HG03565 (cell line): Measurements from ENCODE around the gene STATH.
"Not testable (repeated sequence)": the region's sequence is repeated elsewhere in the genome, so short reads cannot be mapped to it uniquely, and the experiment has no call there.

Source experiments
- ATAC-seq: cut with Tn5 transposase; IDR thresholded peaks from one replicate; pipeline ENCODE4 v1.9.1; 2021; ENCODE audit warnings: mild to moderate bottlenecking, moderate library complexity; ENCODE audit not compliant: unreplicated experiment

The STATH gene, protein sequence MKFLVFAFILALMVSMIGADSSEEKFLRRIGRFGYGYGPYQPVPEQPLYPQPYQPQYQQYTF

DNA sequence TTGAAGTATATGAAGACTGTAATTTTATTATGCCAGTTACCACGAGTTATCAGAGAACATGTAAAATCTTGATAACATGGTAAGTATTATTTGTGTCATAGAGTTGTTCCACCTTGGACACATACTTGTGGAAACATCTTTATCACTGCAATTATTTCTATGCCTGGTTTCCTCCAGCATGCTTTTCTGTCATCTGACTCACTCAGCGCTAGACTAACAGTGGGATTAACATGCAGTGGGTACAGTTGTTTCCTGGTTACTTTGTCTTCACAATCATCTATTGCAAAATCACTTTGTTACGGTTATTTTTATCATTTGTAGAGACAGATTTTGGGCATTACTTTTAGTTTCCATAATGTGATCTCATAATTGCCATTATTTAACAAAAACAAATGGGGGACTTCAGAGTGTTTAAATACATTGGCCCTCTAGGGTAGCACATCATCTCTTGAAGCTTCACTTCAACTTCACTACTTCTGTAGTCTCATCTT lies at the start of gene STATH:
Gene STATH (plus strand): TSS at position 441 of the 491 bp plus-strand sequence. CDS start 2,472 bp downstream, outside the sequence.
- no peak for ATAC-seq

DNA sequence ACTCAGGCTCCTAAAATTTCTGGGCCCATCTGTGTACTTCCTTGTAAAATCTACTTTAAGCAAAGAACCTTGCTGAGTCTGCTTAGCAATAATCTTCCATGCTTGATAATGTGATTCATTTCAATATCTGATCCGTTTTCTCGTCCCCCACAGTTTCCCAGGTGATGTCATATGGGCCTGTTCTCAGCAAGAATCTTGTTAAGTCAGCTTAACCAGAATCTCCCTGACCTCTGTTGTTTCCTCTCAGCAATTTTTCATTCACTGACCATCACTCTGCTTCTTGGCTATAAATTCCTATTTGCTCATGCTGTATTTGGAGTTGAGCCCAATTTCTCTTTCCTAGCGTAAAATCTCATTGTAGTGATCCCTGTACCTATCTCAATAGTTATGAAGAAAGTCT lies 44.2 kb upstream of the STATH start:
- ATAC-seq, result no peak

DNA sequence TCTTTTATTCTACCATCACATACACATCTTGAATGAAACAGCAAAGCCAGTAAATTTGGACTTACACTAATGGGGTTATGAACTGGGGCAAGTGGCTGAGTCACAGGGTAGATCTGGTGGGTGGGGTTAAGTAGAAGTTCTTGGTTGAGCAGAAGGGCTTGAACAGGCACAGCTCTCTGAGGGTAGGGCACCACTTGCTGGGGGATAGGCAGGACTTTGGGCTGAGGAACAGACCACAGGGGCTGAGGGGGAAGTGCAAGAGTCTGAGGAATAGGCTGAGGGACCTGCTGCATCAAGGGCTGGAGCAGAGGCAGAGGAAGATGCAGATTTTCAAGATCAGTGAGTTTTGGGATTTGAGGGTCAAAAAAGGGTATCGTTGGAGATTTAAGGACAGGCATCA lies 38.6 kb upstream of the STATH start:
- ATAC-seq, result no peak

DNA sequence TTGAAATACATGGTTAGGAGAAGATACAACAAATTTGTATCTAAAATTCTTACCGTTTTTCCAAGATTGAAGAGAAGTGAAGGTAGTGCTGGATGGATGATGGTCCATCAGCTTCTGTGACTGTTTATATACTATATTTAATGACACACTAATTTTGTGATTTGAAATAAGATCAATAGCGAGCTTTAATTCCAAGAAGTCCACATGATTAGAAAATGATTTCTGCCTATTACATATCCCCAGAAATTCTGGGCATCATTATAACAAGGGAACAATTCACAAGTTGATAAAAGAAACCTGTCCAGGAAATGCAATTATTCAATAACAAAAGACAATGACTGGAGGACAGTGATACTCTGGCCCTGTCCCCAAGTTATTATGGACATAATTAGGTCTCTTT lies 30.1 kb upstream of the STATH start, which contains the start of gene CSN2:
Gene CSN2 (minus strand): TSS at position 101 of the 400 bp plus-strand sequence. CDS start 4,733 bp downstream, outside the sequence.
- ATAC-seq, result no peak

DNA sequence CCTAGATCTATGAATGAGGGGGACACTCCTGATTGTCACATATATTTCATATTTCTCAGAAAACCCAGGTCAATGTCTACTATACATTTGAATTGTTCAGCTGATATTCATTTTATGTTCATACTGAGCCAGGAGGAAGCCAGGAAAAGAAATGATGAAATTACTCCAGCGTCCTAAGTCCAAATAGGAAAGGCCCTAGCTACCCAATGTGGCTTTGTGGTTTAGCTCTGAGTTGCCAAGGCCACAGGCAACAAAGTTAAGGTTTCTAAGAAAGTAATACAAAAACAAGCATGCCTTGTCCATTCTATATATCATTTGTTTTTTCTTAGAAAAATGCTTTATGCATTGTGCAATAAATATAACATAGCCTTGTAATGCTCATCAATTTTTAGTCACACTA lies 25.7 kb upstream of the STATH start:
- ATAC-seq, result no peak

DNA sequence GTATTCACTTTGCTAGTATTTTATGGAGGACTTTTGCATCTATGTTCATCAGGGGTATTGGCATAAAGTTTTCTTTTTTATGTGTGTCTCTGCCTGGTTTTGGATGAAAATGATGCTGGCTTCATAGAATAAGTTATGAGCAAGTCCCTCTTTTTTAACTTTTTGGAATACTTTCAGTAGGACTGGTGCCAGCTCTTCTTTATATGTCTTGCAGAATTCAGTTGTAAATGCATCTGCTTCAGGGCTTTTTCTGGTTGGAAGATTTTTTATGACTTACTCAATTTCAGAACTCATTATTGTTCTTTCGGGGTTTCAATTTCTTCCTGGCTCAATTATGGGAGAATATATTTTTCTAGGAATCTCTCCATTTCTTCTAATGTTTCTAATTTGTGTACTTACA lies 21.1 kb upstream of the STATH start:
- no peak for ATAC-seq

DNA sequence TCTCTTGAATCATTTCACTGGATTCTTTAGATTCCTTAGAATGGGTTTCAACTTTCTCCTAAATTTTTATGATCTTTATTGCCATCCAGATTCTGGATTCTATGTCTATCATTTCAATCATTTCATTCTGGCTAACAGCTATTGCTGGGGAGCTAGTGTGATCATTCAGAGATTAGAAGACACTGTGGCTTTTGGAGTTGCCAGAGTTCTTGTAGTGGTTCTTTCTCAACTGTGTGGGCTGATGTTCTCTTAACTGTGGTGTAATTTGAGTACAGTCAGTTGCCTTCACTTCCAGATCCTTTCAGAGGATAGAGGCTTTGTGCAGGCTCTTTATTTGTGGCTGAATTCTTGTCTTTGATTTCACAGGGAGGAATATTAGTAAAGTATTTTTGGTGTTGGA lies 18.2 kb upstream of the STATH start:
- no peak for ATAC-seq

DNA sequence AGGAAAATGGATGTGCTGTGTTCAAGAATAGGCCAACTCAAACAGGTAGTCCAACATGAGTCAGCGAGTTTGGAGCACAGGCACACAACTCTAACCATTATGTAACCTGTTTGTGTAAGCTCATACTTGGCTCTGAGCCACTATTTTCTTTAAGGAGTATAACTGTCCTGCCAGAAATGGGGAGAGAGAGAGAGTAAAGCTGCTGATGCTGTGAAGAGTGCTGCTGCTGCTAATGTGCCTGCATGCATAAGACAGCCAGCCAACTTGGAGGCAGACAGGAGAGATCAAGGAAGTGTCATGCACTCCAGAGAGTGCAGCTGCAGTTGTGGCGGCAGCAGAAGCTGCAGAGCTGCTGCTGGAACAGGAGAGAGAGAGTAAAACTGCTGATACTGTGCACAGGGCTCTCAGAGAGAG lies 11.7 kb upstream of the STATH start:
- peak; percentile 42 for ATAC-seq

DNA sequence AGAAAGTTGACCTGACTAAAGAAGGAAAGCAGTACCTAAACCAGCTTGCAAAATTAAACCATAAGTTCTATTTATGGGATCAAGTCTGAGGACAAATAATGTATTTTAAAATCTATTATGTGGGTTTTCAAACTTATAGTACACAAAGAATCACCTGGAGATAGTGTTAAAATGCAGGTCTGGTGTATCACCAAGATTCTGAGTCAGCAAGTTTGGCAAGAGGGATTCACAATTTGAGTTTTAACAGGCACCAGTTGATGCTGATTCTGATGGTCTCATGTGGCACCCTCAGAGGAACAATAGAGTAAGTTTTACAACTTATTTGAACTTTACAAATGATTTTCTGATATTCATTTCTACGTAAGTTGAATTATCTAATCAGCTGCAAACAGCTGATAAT lies 9.1 kb upstream of the STATH start:
- no peak for ATAC-seq

DNA sequence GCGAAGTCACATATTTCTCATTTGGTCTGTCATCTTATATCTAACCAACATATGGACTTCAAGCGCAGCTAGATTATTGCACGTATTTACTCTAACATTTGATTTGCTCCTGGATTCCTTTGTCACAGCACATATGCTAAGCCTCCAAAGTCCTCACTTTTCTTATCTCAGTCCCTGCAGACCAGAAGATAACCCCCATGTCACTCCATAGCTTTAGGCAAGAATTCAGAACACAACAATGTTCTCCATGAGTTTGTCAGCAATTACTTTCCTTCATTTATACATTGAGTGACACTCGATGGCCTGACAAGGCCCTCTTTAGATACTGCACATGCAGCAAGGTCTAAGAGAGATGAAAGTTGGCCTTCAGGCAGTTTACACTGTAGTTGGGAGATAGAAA lies 4.8 kb upstream of the STATH start:
- ATAC-seq, result no peak

DNA sequence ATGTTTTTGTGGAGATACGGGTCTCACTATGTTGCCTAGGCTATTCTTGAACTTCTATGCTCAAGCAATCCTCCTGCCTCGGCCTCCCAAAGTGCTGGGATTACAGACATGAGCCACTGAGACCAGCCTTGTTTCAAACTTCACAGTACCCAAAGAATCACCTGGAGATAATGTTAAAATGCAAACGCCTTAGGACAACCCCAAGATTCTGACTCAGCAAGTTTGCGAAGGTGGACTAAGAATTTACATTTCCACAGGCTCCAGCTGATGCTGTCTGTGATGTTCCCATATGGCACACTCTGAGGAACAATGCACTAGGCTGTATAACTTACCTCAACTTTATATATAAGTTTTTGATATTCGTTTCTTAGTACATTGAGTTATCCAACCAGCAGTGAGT lies 984 bp upstream of the STATH start:
- ATAC-seq, result no peak

DNA sequence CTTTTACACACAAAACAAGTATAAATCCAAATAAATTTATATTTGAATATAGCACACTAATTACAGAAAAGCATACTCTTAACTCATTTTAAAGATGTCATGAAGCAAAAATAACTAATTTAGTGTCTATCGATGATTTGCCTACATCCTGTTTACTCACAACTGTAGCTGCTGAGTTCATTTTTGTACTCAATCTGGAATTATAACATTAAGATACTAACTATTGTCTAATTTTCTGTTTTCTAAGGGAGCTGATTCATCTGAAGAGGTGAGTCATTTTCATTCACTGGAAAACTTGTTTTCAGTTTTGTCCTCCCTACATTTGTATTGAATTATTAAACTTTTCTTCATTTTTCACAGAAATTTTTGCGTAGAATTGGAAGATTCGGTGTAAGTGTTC lies 3.7 kb downstream of the STATH start:
- ATAC-seq, result peak; percentile 49

DNA sequence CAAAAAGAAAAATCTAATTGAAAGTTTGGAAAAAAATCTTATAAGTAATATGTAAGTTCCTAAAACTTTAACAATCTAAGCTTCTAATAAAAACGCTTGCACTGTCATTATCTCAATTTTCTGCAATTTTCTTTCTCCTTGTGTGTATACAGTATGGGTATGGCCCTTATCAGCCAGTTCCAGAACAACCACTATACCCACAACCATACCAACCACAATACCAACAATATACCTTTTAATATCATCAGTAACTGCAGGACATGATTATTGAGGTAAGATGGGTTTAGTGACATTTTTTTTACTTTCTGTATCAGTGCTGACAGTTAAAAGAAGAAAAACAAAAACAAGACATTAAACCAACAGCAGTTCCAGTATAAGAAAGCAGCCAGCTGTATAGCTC lies 4.9 kb downstream of the STATH start:
- ATAC-seq, result no peak

DNA sequence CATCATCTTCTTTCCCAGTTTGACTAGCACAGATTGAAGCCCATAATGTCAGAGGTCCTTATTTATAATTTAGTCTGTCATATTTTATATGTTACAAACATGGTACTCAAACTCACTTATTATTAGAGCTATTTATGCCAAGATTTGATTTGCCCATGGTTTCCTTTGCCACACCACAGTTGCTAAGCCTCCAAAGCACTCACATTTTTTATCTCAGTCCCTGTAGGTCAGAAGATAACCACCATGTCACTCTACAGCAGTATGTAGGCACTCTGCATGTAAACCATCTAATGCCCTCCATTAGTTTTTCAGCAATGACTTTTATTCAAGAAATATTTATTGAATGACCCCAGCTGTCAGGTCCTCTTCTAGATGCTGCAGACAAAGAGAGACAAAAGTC lies 6.7 kb downstream of the STATH start:
- ATAC-seq, result no peak

DNA sequence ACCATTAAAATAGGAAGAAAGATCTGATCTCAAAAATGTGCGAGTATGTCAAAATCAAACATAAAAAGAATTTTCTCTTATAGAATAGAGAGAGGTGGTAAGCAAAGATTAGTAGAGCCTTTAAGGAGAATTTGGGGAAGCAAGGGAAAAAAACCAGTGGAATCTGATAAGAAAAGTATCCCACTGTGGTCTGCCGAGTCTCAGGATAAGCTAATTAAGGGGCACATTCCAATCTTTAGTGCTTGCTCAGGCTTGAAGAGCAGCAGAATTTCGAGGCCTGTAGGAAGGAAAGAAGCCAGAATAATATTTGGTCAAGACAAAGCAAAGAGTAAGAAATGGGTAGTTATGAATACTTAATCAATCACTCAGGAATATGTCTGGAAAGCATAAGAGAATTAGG lies 13.0 kb downstream of the STATH start:
- ATAC-seq, result no peak

DNA sequence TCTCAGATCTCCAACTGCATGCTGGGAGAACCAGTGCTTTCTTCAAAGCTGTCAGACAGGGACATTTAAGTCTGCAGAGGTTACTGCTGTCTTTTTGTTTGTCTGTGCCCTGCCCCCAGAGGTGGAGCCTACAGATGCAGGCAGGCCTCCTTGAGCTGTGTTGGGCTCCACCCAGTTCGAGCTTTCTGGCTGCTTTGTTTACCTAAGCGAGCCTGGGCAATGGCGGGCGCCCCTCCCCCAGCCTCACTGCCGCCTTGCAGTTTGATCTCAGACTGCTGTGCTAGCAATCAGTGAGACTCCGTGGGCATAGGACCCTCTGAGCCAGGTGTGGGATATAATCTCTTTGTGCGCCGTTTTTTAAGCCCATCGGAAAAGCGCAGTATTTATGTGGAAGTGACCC lies 23.2 kb downstream of the STATH start:
- ATAC-seq, result not testable (repeated sequence)

DNA sequence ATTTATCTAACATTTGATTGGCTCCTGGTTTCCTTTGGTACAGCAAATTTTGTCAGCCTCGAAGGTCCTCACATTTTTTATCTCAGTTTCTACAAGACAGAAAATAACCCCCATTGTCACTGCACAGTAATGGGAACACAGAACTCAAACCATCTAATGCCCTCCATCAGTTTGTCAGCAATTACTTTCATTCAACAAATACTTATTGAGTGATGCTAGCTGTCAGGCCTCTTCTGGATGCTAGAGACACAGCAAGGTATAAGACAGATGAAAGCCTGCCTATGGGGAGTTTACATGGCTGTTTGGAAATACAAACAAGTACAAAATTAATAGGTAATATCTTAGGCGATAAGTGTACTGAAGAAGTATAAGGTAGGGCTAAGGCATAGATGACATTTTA lies 27.5 kb downstream of the STATH start:
- no peak for ATAC-seq

DNA sequence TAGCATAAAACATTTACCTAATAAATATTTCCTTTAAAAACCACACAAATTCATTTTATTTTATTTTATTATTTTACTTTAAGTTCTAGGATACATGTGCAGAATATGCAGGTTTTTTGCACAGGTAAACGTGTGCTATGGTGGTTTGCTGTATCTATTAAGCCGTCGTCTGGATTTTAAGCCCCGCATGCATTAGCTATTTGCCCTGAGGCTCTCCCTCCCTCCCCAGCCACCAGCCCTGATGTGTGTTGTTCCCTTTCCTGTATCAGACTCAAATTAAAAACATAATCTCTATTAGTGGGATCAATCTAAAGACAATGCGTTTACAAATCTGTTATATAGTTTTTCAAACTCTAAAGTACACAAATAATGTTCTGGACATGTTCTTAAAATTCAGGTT lies 31.2 kb downstream of the STATH start:
- no peak for ATAC-seq

DNA sequence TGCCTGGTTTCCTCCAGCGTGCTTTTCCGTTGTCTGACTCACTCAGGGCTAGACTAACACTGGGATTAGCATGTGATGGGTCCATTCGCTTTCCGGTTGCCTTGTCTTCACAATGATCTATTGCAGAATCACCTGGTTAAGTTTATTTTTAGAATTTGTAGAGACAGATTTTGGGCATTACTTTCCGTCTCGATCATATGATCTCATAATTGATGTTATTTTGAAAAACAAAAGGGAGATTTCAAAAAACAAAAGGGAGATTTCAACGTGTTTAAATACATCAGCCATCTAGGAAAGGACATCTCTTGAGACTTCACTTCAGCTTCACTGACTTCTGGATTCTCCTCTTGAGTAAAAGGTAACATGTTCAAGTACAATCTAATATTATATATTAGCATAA lies 32.4 kb downstream of the STATH start, which contains the start of gene HTN3:
Gene HTN3 (plus strand): TSS at position 301 of the 400 bp plus-strand sequence. CDS start 2,282 bp downstream, outside the sequence.
- ATAC-seq, result not testable (repeated sequence)

DNA sequence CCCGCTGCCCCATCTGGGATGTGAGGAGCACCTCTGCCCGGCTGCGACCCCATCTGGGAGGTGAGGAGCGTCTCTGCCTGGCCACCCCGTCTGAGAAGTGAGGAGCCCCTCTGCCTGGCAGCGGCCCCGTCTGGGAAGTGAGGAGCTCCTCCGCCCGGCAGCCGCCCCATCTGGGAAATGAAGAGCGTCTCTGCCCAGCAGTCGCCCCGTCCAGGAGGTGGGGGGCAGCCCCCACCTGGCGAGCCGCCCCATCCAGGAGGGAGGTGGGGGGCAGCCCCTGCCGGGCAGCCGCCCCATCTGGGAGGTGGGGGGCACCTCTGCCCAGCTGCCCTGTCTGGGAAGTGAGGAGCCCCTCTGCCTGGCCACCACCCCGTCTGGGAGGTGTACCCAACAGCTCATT lies 41.8 kb downstream of the STATH start:
- ATAC-seq, result not testable (repeated sequence)

DNA sequence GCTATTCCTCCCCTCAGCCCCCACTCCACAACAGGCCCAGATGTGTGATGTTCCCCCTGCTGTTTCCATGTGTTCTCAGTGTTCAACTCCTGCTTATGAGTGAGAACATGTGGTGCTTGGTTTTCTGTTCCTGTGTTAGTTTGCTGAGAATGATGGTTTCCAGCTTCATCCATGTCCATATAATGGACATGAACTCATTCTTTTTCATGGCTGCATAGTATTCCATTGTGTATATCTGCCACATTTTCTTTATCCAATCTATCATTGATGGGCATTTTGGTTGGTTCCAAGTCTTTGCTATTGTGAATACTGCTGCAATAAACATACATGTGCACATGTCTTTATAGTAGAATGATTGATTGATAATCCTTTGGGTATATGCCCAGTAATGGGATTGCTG lies 44.2 kb downstream of the STATH start:
- ATAC-seq, result not testable (repeated sequence)

DNA sequence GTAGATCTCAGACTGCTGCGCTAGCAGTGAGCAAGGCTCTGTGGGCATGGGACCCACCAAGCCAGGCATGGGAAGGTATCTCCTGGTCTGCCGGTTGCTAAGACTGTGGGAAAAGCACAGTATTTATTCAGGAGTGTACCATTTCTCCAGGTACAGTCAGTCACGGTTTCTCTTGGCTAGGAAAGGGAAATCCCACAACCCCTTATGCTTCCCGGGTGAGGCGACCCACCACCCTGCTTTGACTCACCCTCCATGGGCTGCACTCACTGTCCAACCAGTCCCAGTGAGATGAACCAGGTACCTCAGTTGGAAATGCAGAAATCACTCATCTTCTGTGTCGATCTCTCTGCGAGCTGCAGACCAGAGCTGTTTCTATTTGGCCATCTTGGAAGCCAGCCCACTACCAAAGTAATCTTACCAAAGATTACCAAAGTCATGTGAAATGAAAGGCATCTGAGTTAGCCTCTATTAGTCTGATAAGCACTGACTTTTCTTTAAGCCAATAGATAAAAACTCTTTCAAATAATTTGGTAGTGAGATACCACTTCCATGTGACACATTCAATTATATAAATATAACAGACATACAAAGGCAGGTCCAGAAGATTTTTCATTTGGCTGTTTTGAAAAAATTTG lies 46.0 kb downstream of the STATH start:
- no peak for ATAC-seq

DNA sequence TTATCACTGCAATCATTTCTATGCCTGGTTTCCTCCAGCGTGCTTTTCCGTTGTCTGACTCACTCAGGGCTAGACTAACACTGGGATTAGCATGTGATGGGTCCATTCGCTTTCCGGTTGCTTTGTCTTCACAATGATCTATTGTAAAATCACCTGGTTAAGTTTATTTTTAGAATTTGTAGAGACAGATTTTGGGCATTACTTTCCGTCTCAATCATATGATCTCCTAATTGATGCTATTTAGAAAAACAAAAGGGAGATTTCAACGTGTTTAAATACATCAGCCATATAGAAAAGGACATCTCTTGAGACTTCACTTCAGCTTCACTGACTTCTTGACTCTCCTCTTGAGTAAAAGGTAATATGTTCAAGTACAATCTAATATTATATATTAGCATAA lies 54.4 kb downstream of the STATH start, which contains the start of gene HTN1:
Gene HTN1 (plus strand): TSS at position 301 of the 400 bp plus-strand sequence. CDS start 2,639 bp downstream, outside the sequence.
- not testable (repeated sequence) for ATAC-seq
